ENCODE results near the gene RBP5.

GRCh38 chr12:7101047-7101693 lies 27.5 kb downstream of the RBP5 start:
- TF ChIP-seq CTCF (IDR thresholded peaks at IDR 0.05 in 8 of 11, conservative IDR thresholded peaks at IDR 0.05 in 3 of 11) (no peak), POLR2A (IDR thresholded peaks at IDR 0.05) (no peak)

All from spleen (tissue), 7 donors.